IPS-18c (cell line): ENCODE measurements around the gene STX2.

ENCODE experiments used
- H3K4me3 ChIP-seq: 2 replicates; pipeline ENCODE4 v1.7.0; 2013; ENCODE audit warnings: low read depth, mild to moderate bottlenecking, low read length, moderate library complexity; ENCODE audit not compliant: insufficient read depth
- H3K9me3 ChIP-seq: one replicate; pipeline ENCODE4 v1.6.1; 2013; ENCODE audit warnings: mild to moderate bottlenecking, low read length, moderate library complexity; ENCODE audit not compliant: control insufficient read depth, insufficient read depth

Gene STX2

DNA sequence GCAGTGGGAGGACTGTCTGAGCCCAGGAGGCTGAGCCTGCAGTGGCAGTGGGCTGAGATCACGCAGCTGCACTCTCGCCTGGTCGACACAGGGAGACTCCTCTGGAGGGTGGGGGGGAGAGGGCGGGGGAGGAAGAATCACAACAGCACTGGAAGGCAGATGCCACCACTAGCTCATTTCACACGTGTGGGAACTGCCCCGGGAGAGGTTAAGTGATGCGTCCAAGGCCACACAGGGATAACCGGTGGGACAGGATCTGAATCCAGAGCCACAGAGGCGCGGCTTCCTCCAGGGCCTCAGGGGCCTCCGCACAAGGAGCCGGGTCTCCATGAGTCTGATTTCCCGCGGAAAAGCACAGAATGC, 20.8 kb downstream of the STX2 start:
- H3K4me3 ChIP-seq, result no peak overlapping the region
- H3K9me3 ChIP-seq, result peaks cover 2% of the 10 kb centered on the region

- peaks cover 2% of the 10 kb centered on the region for H3K9me3 ChIP-seq
- no peak overlapping the region for H3K4me3 ChIP-seq
Observed at GRCh38 chr12:130817804-130818203, 21.2 kb downstream of the STX2 start.

- H3K4me3 ChIP-seq, result no peak overlapping the region
- H3K9me3 ChIP-seq, result peaks cover 2% of the 10 kb centered on the region
Observed at GRCh38 chr12:130816097-130816496, 23.0 kb downstream of the STX2 start.

- Histone ChIP-seq H3K9me3 (peaks cover 2% of the 10 kb centered on the region), H3K4me3 (no peak overlapping the region)
Observed at GRCh38 chr12:130815028-130815741, 23.9 kb downstream of the STX2 start.

DNA sequence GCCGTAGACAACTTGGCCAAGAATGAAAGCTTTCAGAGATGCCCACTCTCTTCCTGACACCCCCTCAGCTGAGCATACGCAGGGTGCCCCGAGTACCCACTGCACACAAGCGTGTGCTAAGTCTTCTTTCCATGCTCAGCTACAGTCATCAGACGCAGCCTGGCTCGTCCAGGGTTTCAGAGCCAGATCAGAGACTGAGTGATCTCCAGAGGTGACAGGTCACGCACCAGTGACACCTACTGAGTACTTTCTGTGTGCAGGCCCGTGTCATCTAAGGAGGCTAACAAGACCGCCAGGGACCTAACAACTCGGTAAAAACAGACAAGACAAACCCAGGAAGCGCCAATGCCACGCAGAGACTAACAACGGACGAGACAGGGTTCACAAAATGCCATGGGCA, 25.1 kb downstream of the STX2 start:
- Histone ChIP-seq H3K4me3 (no peak overlapping the region), H3K9me3 (peaks cover 2% of the 10 kb centered on the region)

DNA sequence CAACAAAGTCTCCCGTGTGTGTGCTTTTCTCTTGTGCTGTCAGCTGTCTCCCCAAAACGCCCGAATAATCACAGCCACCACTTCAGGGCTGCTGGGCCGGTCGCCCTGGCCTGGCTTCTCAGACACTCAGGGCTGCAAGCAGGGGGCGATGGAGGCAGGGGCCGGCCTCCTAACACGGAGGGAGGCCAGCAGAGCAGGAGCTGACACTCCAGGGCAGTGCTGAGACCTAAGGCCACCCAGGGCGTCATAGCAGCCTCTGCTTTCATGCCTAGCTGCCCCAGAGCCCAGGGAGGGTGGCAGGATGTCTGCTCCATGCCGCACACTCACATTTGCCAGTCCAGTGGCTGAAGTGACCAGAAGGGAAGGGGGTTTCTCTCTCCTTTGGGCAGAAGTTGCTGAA, 25.6 kb downstream of the STX2 start:
- no peak overlapping the region for H3K4me3 ChIP-seq

DNA sequence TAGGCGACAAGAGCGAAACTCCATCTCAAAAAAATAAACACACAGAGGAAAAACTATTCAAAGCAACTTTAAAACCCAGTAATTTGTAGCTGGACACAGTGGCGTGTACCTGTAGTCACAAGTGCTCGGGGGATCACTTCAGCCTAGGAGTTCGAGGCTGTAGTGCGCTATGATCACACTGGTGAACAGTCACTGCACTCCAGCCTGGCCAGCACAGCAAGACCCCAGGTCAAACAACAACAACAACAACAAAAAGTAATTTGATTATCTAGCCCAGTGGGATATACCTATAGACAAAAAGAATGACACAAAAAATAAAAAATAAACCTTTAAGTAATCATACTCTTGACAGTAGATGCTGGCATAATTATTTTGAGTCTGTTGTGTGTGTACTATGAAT, 29.3 kb downstream of the STX2 start:
- Histone ChIP-seq H3K9me3 (peaks cover 2% of the 10 kb centered on the region), H3K4me3 (no peak overlapping the region)

More for the DNA sequence above, 25.6 kb downstream of the STX2 start:
- peaks cover 2% of the 10 kb centered on the region for H3K9me3 ChIP-seq

DNA sequence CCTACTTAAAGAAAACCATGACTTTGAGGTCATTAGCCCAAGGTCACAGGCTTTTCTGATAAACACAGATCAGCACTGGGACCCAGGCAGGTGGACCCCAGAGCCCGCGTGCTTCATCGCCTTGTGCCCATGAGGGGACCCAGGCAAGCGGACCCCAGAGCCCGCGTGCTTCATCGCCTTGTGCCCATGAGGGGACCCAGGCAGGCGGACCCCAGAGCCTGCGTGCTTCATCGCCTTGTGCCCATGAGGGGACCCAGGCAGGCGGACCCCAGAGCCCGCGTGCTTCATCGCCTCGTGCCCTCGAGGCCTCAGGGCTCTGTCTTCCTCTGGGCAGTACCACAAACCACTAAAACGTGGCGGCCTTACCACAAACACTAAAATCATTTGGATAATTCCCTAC, 31.7 kb downstream of the STX2 start:
- Histone ChIP-seq H3K4me3 (no peak overlapping the region), H3K9me3 (no peaks in the 10 kb centered on the region)

GRCh38 chr12:130806574-130806973, 32.5 kb downstream of the STX2 start:
- no peaks in the 10 kb centered on the region for H3K9me3 ChIP-seq
- H3K4me3 ChIP-seq, result no peak overlapping the region

GRCh38 chr12:130805635-130806034, 33.4 kb downstream of the STX2 start:
- no peaks in the 10 kb centered on the region for H3K9me3 ChIP-seq
- H3K4me3 ChIP-seq, result no peak overlapping the region

- no peaks in the 10 kb centered on the region for H3K9me3 ChIP-seq
- no peak overlapping the region for H3K4me3 ChIP-seq
Observed at GRCh38 chr12:130804216-130804615, 34.8 kb downstream of the STX2 start.

DNA sequence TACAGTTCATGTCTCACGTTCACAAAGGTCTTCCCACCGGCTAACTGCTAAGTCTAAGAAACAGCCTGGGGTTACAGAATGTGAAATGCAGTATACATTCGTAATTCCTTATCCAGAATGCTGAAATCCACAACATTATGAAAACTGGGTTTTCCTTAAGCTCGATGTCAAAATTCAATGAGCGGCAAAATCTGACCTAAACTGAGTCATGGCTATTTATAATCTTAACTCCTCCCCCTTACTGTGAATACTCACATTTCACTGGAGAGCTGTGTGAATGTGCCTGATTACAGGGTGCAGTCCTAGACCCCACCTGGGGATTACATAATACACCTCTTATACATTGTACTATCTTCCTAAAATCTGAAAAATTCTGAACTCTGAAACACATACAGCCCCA, 35.3 kb downstream of the STX2 start:
- Histone ChIP-seq H3K9me3 (no peaks in the 10 kb centered on the region), H3K4me3 (no peak overlapping the region)

DNA sequence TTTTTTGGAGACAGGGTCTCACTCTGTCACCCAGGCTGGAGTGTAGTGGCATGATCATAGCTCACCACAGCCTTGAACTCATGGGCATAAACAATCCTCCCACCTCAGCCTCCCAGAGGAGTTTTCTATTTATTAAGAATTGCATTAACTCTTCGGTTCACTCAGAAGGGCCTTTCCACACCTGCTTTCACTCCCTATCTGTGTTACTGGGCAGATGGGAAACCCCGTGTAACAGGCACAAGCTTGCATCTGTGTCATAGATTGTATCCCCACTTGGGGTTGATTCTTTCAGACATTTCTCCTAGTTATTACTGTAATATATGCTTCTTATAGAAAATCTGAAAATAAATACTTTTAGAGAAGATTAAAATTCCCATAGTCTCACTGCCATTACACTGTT, 38.7 kb downstream of the STX2 start:
- Histone ChIP-seq H3K9me3 (no peaks in the 10 kb centered on the region), H3K4me3 (no peak overlapping the region)

DNA sequence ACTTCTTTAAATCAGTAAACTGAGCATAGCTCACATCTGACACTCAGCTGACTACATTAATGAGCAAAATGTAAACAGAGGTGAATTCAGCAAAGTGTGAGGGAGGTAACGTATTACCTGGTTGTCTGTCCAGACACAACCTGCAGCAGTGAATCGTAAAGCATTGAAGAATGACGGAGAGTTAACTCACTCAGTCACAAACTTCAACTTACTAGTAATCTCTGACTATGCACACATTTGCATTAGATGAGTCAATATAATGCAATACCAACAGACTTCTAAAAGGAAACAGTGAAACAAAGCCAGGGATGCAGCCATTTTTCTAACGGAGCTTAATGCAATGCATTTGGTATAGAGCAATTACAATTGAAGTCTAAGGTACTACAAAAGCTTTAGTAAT, 40.0 kb downstream of the STX2 start:
- H3K9me3 ChIP-seq, result no peaks in the 10 kb centered on the region

GRCh38 chr12:130796985-130797686, 41.9 kb downstream of the STX2 start:
- no peaks in the 10 kb centered on the region for H3K9me3 ChIP-seq
- no peak overlapping the region for H3K4me3 ChIP-seq

More for the DNA sequence above, 40.0 kb downstream of the STX2 start:
- H3K4me3 ChIP-seq, result no peak overlapping the region

GRCh38 chr12:130795906-130796305, 43.1 kb downstream of the STX2 start:
- Histone ChIP-seq H3K9me3 (no peaks in the 10 kb centered on the region), H3K4me3 (no peak overlapping the region)

DNA sequence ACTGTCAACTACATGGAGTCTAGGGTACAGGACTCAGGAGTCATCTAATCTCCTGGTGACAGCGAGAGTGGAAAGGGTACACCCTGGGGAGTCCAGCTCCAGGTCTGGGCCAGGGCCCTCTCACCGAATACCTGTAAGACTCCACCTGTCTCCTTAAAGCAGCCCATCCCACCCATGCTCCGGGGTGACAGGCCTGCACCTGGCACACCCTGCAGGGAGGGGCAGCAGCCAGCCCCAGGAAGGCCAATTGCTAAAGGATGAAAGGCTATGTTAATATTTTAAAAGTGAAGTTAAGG, 45.5 kb downstream of the STX2 start:
- Histone ChIP-seq H3K9me3 (no peaks in the 10 kb centered on the region), H3K4me3 (no peak overlapping the region)

DNA sequence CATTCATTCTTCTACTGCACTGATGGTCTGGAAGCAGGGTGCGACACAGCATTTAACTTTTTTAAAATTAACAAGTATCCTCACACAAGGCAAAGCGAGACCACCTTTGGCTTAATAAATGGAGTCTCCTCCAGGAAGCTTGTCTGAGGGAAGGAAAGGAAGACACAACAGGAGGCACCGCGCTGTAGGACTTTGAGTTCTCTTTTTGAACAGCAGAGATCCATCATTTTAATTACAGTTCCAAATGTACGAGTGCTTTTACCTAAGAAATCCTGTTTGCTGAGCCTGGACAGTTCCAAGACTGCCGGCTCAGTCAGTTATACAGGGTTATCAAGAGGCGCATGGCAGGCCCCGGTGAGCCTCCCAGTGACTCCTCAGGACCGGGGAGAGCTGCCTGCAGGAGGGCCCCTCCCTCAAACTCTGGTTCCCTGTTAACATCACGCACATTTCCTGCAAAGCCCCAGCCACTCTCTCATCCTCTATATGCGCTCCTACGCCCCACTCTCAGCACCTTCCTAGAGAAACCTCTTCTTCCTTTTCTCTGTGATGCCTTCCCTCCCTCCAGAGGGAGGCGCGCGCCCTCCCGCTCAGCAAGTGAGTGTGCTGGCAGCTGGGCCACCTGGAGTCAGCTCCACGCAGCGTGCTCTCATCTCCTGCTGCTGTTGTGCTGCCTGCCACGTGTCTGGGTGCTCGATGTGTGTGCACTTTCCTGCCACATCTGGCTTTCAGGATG, 46.1 kb downstream of the STX2 start:
- Histone ChIP-seq H3K4me3 (no peak overlapping the region), H3K9me3 (no peaks in the 10 kb centered on the region)
